Sigmoid colon (tissue), 7 donors: ENCODE measurements around the gene NPW. TPM values are rescaled to one million over a fixed set of nuclear protein-coding genes. Genes with fewer than 3 reads are reported as not detected.
A peak's percentile ranks its signal among the peaks of the same experiment; 100 is the strongest.

Experiments used
- DNase-seq: peaks from one replicate; pipeline ENCODE4 v3.0.0-alpha.2; 2019
- H3K27ac ChIP-seq, 4 donors: fragments of 200-600 bp; sonication (generic); one replicate each; pipeline ENCODE4 v1.5.1; 2016 to 2019; ENCODE audit warnings: mild to moderate bottlenecking in 1 of 4
- H3K27me3 ChIP-seq, 3 donors: fragments of 200-600 bp; sonication (generic); one replicate each; pipeline ENCODE4 v1.5.1; 2019; ENCODE audit warnings: mild to moderate bottlenecking in 1 of 3
- H3K36me3 ChIP-seq, 4 donors: fragments of 200-600 bp; sonication (generic); one replicate each; pipeline ENCODE4 v1.5.1; 2016 to 2019
- H3K4me1 ChIP-seq, 4 donors: fragments of 200-600 bp; sonication (generic); one replicate each; pipeline ENCODE4 v1.5.1; 2017 to 2019
- H3K4me3 ChIP-seq, 4 donors: fragments of 200-600 bp; sonication (generic); one replicate each; pipeline ENCODE4 v1.5.1; 2017 to 2019; ENCODE audit warnings: mild to moderate bottlenecking in 2 of 4, moderate library complexity in 1 of 4
- H3K9me3 ChIP-seq, 4 donors: fragments of 200-600 bp in 3 of 4; sonication (generic) in 3 of 4; one replicate each; pipeline versions ENCODE4 v1.5.1 to v1.6.1; 2013 to 2019
- CTCF ChIP-seq, 4 experiments: fragments of 450-650 bp in 3 of 4; fragments of 200-600 bp in 1 of 4; IDR thresholded peaks; one replicate each; pipeline ENCODE4 v1.5.1; 2016 to 2019; ENCODE audit warnings: antibody characterized with exemption in 4 of 4, mild to moderate bottlenecking in 3 of 4, moderate library complexity in 2 of 4
- EP300 ChIP-seq, 4 donors: sonication (generic); formaldehyde crosslinking; IDR thresholded peaks; one replicate each; pipeline ENCODE4 v1.6.1; 2017; ENCODE audit warnings: antibody characterized with exemption in 4 of 4
- POLR2A ChIP-seq, 2 donors: fragments of 450-650 bp; IDR thresholded peaks; one replicate each; pipeline ENCODE4 v1.6.1; 2016; ENCODE audit warnings: antibody characterized with exemption in 2 of 2, mild to moderate bottlenecking in 2 of 2, moderate library complexity in 2 of 2
- POLR2AphosphoS5 ChIP-seq, 4 donors: sonication (generic); formaldehyde crosslinking; IDR thresholded peaks; one replicate each; pipeline ENCODE4 v1.6.1; 2017; ENCODE audit warnings: antibody characterized with exemption in 4 of 4
- WGBS, 2 donors: extraction: QIAGEN DNeasy Blood & Tissue Kit; methylation state at CpG; one replicate each; pipeline ENCODE4 v1.1.7; 2013; 5-methylcytosine and 5-hydroxymethylcytosine counted together
- intact Hi-C: fragments of 100-400 bp; cut with DNase I; formaldehyde crosslinking; loops from one replicate; pipeline ENCODE4 v1.15.1; 2023
- polyA plus RNA-seq, 3 donors: library from polyadenylated mRNA; stranded (reverse); fragments of 200-250 nt; gene quantifications; one replicate each; pipeline ENCODE4 v1.2.3, GENCODE V29; 2013
- total RNA-seq, 4 donors: library from RNA; depleted of rRNA; stranded (reverse); fragments of >200 nt; gene quantifications; one replicate each; pipeline ENCODE4 v1.1.0, GENCODE V29; 2016
- donor health status: healthy with polysubstance abuse.
- donor health status: Bipolar disorder and iron deficiency.
- donor health status: healthy.

Gene NPW
- total and polyA plus RNA-seq, 7 donors, result 0.71 TPM; not detected in 6

- H3K4me1 ChIP-seq, result peaks cover 4 to 52% (median 40%) of the 10 kb centered on the region in 4 donors
- WGBS, 2 donors, result 4 to 8% methylated on average over 76 of the region's 76 CpGs
- intact Hi-C loops, result loop anchor here (2.0 kb wide), 1 partner anchor 19 kb away; the partner anchor contains the start of genes NTHL1 and TSC2
Observed at GRCh38 chr16:2027024-2028010, 7.7 kb downstream of the NPW start.

GRCh38 chr16:2028146-2028545 lies 8.6 kb downstream of the NPW start:
- intact Hi-C loops, result no loop called here
- peaks cover 0 to 52% (median 41%) of the 10 kb centered on the region in 4 donors for H3K4me1 ChIP-seq
- 63 to 76% methylated on average over 3 of the region's 3 CpGs for WGBS, 2 donors
- H3K27ac ChIP-seq, result peak overlapping the region; percentile 11 to 73 (median 69)
- no peak for DNase-seq
- H3K4me3 ChIP-seq, result peak overlapping the region in 3 of 4 donors; percentile 67 to 75 (median 68)
- H3K9me3 ChIP-seq, result no peaks in the 10 kb centered on the region
- no peak for TF ChIP-seq CTCF (IDR thresholded peaks at IDR 0.05)
- no peak for TF ChIP-seq EP300 (IDR thresholded peaks at IDR 0.05)
- no peak for TF ChIP-seq POLR2AphosphoS5 (IDR thresholded peaks at IDR 0.05)
- TF ChIP-seq POLR2A (IDR thresholded peaks at IDR 0.05), result no peak
- H3K36me3 ChIP-seq, result peaks cover 0 to 8% (median 0%) of the 10 kb centered on the region in 4 donors
- H3K27me3 ChIP-seq, result no peaks in the 10 kb centered on the region

More at GRCh38 chr16:2027024-2028010, 7.7 kb downstream of the NPW start:
- no peak for DNase-seq
- H3K27me3 ChIP-seq, result no peaks in the 10 kb centered on the region
- TF ChIP-seq POLR2A (IDR thresholded peaks at IDR 0.05) (no peak), EP300 (IDR thresholded peaks at IDR 0.05) (no peak), CTCF (IDR thresholded peaks at IDR 0.05) (no peak), POLR2AphosphoS5 (IDR thresholded peaks at IDR 0.05) (no peak)
- no peaks in the 10 kb centered on the region for H3K9me3 ChIP-seq
- peaks cover 0 to 8% (median 0%) of the 10 kb centered on the region in 4 donors for H3K36me3 ChIP-seq
- peak overlapping the region; percentile 66 to 78 (median 72) for H3K27ac ChIP-seq
- peak overlapping the region; percentile 41 to 75 (median 68) for H3K4me3 ChIP-seq

GRCh38 chr16:2028620-2029220 lies 9.1 kb downstream of the NPW start:
- H3K4me3 ChIP-seq, result peak overlapping the region in 2 of 4 donors; percentile 68 to 75
- H3K27me3 ChIP-seq, result no peaks in the 10 kb centered on the region
- H3K9me3 ChIP-seq, result no peaks in the 10 kb centered on the region
- intact Hi-C loops, result no loop called here
- peaks cover 0 to 52% (median 42%) of the 10 kb centered on the region in 4 donors for H3K4me1 ChIP-seq
- 86% methylated on average over 18 of the region's 18 CpGs for WGBS, 2 donors
- TF ChIP-seq POLR2AphosphoS5 (IDR thresholded peaks at IDR 0.05), result no peak
- no peak for TF ChIP-seq CTCF (IDR thresholded peaks at IDR 0.05)
- TF ChIP-seq POLR2A (IDR thresholded peaks at IDR 0.05), result no peak
- no peak for TF ChIP-seq EP300 (IDR thresholded peaks at IDR 0.05)
- H3K27ac ChIP-seq, result peak overlapping the region in 3 of 4 donors; percentile 11 to 73 (median 66)
- no peak for DNase-seq
- H3K36me3 ChIP-seq, result peaks cover 0 to 8% (median 0%) of the 10 kb centered on the region in 4 donors

GRCh38 chr16:2029350-2029749 lies 9.8 kb downstream of the NPW start:
- Histone ChIP-seq H3K36me3 (peaks cover 0 to 8% (median 0%) of the 10 kb centered on the region in 4 donors), H3K4me1 (peaks cover 0 to 53% (median 43%) of the 10 kb centered on the region in 4 donors), H3K9me3 (no peaks in the 10 kb centered on the region), H3K4me3 (peak overlapping the region in 1 of 4 donors; percentile 10), H3K27me3 (no peaks in the 10 kb centered on the region), H3K27ac (peak overlapping the region in 1 of 4 donors; percentile 46)
- TF ChIP-seq EP300 (IDR thresholded peaks at IDR 0.05), result no peak
- no peak for TF ChIP-seq CTCF (IDR thresholded peaks at IDR 0.05)
- TF ChIP-seq POLR2A (IDR thresholded peaks at IDR 0.05), result no peak
- TF ChIP-seq POLR2AphosphoS5 (IDR thresholded peaks at IDR 0.05), result no peak
- DNase-seq, result no peak
- WGBS, 2 donors, result 85% methylated on average over 22 of the region's 22 CpGs
- intact Hi-C loops, result no loop called here
